ENCODE results near the gene ARL5A.
"Not testable (repeated sequence)": the region's sequence is repeated elsewhere in the genome, so short reads cannot be mapped to it uniquely, and the experiment has no call there.

The ARL5A gene

GRCh38 chr2:151795646-151796240 is 32.5 kb downstream of the ARL5A start:
- DNase-seq (ENCODE audit: low read depth in 3 of 3, low spot score in 1 of 3) = no peak

GRCh38 chr2:151794422-151794821 is 33.8 kb downstream of the ARL5A start:
- not testable (repeated sequence) for DNase-seq (ENCODE audit: low read depth in 3 of 3, low spot score in 1 of 3)

DNA sequence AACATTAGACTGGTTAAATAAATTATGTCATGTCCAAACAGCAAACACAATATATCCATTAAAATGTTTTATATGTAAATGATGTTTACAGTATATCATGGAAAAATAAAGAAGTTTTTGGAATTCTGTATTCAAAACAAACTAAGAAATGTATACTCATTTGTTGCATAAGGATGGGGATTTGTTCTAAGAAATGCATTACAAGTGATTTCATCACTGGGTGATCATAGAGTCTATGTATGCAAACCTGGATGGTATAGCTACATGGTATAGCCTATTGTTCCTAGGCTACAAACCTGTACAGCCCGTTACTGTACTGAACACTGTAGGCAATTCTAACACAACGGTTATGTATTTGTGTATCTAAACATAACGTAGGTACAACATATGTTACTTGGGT is 35.1 kb downstream of the ARL5A start:
- DNase-seq (ENCODE audit: low read depth in 3 of 3, low spot score in 1 of 3) = no peak

- no peak for DNase-seq (ENCODE audit: low read depth in 3 of 3, low spot score in 1 of 3)
These were observed 35.6 kb downstream of the ARL5A start for GRCh38 chr2:151792589-151792988.

DNA sequence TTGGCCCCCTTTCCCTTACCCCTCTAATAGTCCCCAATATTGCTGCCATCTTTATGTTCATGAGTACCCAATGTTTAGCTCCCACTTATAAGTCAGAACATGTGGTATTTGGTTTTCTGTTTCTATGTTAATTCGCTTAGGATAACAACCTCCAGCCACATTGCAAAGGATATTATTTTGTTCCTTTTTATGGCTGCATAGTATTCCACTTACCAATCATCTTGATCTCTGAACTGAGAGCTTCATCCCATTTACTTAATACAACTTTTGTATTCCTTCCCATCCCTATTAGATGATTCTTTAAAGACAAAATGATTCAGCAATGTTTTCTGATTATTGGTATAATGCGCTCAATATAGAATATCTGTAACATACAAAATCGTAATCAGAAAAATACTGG is 36.7 kb downstream of the ARL5A start:
- DNase-seq (ENCODE audit: low read depth in 3 of 3, low spot score in 1 of 3) = no peak

DNA sequence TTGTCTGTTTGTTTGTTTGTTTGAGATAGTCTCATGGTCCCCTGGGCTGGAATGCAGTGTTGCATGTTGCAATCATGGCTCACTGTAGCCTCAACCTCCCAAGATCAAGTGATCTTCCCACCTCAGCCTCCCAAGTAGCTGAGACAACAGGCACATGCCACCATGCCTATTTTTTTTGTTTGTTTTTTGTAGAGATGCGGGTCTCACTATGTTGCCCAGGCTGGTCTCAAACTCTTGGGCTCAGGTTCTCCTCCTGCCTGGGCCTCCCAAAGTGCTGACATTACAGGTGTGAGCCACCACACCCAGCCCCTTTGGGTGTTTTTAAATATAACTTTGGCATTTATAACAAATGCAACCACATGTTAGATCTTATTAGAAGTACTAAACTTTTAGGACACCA is 37.5 kb downstream of the ARL5A start:
- DNase-seq (ENCODE audit: low read depth in 3 of 3, low spot score in 1 of 3) = no peak

- DNase-seq (ENCODE audit: low read depth in 3 of 3, low spot score in 1 of 3) = no peak
These were observed 39.0 kb downstream of the ARL5A start for GRCh38 chr2:151789055-151789834.

DNA sequence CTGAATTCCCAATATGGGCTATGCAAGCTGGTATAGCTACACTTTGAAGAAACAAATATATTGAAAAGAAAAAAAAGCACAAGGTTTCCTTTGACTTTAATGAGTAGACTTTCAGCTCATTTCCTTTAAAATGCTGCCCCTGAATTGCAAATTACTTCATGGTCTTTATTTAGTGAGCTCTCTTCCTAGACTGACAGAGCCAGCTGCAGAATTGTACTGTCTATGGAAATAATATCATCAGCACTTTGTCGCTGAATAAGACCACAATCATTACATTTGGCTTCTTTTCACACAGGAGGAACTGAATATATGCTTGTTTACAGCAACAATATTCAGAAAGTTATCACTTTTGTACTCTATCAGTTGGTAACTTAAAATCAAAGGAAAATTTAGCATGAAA is 41.7 kb downstream of the ARL5A start:
- DNase-seq (ENCODE audit: low read depth in 3 of 3, low spot score in 1 of 3) = no peak

DNA sequence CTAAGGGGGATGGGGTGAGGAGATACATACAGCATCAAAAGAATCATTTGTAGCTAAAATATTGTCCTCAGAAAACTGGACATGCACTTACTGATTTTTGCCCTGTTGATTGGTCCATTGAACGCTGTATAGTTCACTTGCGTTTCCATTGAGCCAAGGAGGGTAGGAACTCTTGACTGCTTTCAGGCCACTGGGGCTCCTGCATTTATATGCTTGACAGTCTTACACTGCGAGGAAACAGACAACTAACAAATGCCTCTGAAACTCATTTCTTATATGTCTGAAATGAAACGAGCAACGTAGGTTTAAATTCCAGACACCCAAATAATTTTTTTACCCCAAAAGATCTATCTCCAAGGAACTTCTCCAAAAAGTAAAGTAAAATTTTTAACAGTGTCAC is 42.1 kb downstream of the ARL5A start:
- no peak for DNase-seq (ENCODE audit: low read depth in 3 of 3, low spot score in 1 of 3)

DNA sequence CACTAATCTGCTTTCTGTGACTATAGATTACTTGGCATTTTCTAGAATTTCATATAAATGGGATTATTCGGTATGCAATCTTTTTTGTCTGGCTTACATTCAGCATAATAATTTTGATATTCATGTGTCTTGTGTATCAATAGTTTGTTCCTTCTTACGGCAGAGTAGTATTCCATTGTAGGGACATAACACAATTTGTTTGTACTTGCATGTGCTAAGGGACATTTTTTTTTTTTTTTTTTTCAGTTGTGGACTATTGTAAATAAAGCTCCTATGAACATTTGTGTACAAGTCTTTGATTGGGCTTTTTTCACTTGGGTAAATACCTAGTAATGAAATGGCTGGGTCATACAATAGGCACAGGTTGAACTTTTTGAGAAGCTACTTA is 45.1 kb downstream of the ARL5A start:
- no peak for DNase-seq (ENCODE audit: low read depth in 3 of 3, low spot score in 1 of 3)

DNA sequence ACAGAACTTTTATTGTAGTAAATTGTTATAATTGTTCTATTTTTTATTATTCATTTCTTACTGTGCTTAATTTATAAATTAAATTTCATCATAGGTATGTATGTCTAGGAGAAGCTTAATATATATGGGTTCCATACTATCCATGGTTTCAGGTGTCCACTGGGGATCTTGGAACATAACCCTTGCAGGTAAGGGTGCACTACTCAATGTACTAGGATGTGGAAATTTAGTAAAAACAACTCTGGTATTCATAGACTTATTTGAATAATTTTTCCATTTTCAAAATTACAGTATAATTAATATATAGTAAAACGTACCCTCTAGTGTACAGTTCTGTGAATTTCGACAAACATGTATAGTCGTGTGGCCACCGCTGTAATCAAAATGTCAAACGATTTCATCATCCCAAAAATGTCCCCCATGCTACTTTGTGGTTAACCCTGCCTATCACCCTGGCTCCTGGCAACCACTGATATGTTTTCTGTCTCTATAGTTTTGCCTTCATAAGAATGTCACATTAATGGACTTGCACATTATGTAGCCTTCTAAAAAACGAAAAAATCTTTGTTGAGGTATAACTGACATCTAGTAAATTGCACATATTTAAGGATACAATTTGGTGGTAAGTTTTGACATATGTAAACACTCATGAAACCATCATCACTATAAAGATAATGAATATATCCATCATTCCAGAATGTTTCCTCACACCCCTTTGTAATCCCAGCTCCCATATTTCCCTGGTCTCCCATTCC is 45.7 kb downstream of the ARL5A start:
- DNase-seq (ENCODE audit: low read depth in 3 of 3, low spot score in 1 of 3) = no peak

GRCh38 chr2:151781642-151782041 is 46.6 kb downstream of the ARL5A start:
- DNase-seq (ENCODE audit: low read depth in 3 of 3, low spot score in 1 of 3) = no peak

GRCh38 chr2:151780938-151781337 is 47.3 kb downstream of the ARL5A start:
- DNase-seq (ENCODE audit: low read depth in 3 of 3, low spot score in 1 of 3) = no peak

DNA sequence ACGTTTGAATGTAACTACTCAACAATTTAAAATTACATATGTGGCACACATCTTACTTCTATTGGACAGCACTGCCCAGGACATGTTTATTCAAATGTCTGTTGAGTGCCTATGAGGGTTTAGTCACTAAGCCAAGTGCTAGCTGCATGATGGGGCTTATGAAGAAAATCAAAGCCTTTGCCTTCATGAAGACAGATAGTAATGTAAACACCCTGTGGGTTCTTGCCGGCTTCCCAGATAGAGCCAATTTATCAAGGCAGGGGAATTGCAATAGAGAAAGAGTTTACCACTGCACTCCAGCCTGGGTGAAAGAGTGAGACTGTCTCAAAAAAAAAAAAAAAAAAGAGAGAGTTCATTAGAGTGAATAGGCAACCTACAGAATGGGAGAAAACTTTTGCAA is 50.3 kb downstream of the ARL5A start:
- no peak for DNase-seq (ENCODE audit: low read depth in 3 of 3, low spot score in 1 of 3)

DNA sequence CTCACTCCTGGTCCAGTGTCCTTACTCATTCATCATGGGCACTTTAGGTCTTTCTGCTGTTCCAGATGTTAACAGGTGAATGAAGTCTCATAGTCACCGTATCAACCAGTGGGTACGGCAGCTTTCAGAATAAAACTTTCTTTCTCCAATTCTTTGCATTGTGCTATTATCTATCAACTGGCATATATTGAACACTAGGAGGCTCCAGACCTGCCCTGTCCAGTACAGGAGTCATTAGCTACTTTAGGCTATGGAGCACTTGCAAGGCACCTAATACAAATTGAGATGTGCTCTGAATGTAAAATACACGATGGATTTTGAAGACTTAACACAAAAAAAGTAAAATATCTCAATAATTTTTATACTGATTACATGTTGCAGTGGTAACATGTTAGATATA is 50.7 kb downstream of the ARL5A start:
- DNase-seq (ENCODE audit: low read depth in 3 of 3, low spot score in 1 of 3) = no peak

DNA sequence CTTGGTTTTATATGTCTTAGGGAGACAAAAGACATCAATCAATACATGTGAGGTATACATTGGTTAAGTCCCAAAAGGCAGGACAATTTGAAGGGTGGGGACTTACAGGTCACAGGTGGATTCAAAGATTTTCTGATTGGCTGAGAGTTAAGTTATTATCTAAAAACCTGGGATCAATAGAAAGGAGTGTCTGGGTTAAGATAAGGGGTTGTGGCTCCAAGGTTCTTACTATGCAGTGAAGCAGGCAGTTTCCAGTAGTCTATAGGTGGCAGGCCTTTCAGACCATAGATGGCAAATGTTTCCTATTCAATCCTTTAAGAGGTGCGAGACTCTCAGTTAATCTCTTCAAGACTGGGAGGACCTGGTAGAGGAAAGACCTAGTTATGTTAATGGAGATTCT is 51.9 kb downstream of the ARL5A start:
- no peak for DNase-seq (ENCODE audit: low read depth in 3 of 3, low spot score in 1 of 3)

DNA sequence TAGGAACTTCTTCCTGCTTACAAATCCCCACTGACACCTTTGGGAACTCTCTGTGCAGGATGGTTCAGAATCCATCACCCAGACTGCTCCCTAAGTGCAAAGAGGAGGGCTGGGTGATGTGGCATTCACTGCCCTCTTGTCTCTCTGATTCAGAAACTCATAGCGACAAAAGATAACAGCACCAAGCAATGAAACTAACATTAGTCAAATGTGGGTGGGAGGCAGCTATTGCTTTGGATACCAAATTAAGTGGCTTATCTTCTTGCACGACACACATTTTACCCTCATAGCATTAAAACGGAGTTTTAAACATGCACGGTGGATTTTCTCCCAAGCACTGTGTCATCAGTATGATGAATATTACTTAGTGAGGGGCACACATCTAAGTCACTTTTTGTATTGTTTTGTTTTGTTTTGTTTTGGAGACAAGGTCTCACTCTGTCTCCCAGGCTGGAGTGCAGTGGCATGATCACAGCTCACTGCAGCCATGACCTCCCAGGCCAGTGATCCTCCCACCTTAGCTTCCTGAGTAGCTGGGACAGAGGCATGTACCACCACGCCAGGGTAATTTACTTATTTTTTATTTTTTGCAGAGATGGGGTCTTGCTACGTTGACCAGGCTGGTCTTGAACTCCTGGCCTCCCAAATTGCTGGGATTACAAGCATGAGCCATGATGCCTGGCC is 53.0 kb downstream of the ARL5A start:
- DNase-seq (ENCODE audit: low read depth in 3 of 3, low spot score in 1 of 3) = no peak

DNA sequence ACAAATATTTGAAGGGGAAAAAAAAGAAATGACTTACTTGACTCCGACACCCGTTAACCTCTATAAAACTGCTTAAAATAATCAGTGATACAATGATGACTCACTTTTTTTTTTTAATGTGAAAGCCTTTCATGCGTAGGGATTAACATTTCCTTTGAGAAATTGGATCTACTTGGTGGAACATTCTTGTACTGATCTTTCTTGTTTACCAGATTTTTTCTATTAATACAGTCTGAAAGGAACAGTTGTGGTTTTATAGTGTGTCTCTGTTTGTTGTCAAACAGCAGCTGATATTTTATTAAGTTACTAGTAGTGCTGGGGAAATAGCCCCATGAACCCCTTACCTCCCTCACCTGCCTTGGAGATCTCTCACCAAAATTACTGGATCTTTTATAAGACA is 53.7 kb downstream of the ARL5A start:
- no peak for DNase-seq (ENCODE audit: low read depth in 3 of 3, low spot score in 1 of 3)

- DNase-seq (ENCODE audit: low read depth in 3 of 3, low spot score in 1 of 3) = no peak
These were observed 56.4 kb downstream of the ARL5A start for GRCh38 chr2:151771599-151772358.

DNA sequence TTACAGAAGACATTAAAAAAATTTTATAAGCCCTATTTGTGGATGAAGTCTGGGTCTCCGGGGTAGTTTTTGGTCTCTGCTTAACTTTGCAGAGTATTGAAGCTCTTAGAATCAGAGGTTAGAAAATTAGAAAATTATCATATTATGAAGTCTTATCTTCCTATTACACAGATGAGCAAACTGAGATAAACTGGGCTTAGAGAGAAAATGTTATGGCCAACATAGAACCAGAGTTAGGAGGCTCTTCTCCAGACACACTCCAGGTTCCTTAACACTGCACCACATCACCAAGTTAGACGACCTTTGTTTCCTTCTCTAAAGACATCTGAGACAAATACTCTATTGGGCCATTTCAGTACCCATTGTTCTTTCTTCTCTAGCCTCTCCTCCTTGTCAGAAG is 57.2 kb downstream of the ARL5A start:
- DNase-seq (ENCODE audit: low read depth in 3 of 3, low spot score in 1 of 3) = no peak

- DNase-seq (ENCODE audit: low read depth in 3 of 3, low spot score in 1 of 3) = no peak
These were observed 58.6 kb downstream of the ARL5A start for GRCh38 chr2:151769606-151770005.
